Colonic mucosa (tissue), 4 donors: ENCODE results near the gene PDZRN3. TPM values are rescaled to one million over a fixed set of nuclear protein-coding genes. Genes with fewer than 3 reads are reported as not detected.

Source experiments
- DNase-seq: peaks from one replicate; pipeline ENCODE4 v3.0.0-alpha.2; 2020
- H3K27ac ChIP-seq: fragments of 200-600 bp; one replicate; pipeline ENCODE4 v1.8.0; 2021
- H3K27me3 ChIP-seq: fragments of 200-600 bp; one replicate; pipeline ENCODE4 v1.8.0; 2021
- H3K36me3 ChIP-seq: fragments of 200-600 bp; one replicate; pipeline ENCODE4 v1.8.0; 2021
- H3K4me1 ChIP-seq: fragments of 200-600 bp; one replicate; pipeline ENCODE4 v1.8.0; 2021; ENCODE audit warnings: mild to moderate bottlenecking
- H3K4me3 ChIP-seq: fragments of 200-600 bp; one replicate; pipeline ENCODE4 v1.8.0; 2021
- H3K9ac ChIP-seq, 2 donors: one replicate each; pipeline ENCODE4 v1.7.0; 2013; ENCODE audit warnings: control low read depth in 2 of 2, low read depth in 2 of 2, low read length in 2 of 2
- H3K9me3 ChIP-seq: fragments of 200-600 bp; one replicate; pipeline ENCODE4 v1.8.0; 2021
- CTCF ChIP-seq: fragments of 200-600 bp; IDR thresholded peaks from one replicate; pipeline ENCODE4 v1.8.0; 2022; ENCODE audit warnings: antibody characterized with exemption, mild to moderate bottlenecking
- intact Hi-C: fragments of 100-400 bp; cut with DNase I; formaldehyde crosslinking; loops from one replicate; pipeline ENCODE4 v1.14.1; 2022
- total RNA-seq, 2 donors: library from RNA; stranded (reverse); fragmentation: NEBNext Ultra II Directional in 1 of 2; extraction: Animal tissue kit (Norgen Biotek cat#: 25700) in 1 of 2; gene quantifications; one replicate each; pipeline ENCODE4 v1.2.1, GENCODE V29; 2021
- donor health status: healthy.
- donor health status: DM: no; HTN: no; CAD: no.
- donor health status: DM: no; HTN: no; CAD: no.

Gene PDZRN3
- total RNA-seq, 2 donors from 2014 or later = 13.6 to 19.1 TPM

- DNase-seq = no peak
- Histone ChIP-seq H3K36me3 (no peaks in the 10 kb centered on the region), H3K4me3 (no peak overlapping the region), H3K9ac (no peak overlapping the region), H3K4me1 (no peaks in the 10 kb centered on the region), H3K27ac (no peak overlapping the region), H3K9me3 (no peaks in the 10 kb centered on the region), H3K27me3 (no peaks in the 10 kb centered on the region)
- no peak for TF ChIP-seq CTCF
- intact Hi-C loops = no loop called here
Measured at GRCh38 chr3:73473181-73473897, 151.4 kb downstream of the PDZRN3 start.

GRCh38 chr3:73471986-73472787 lies 152.6 kb downstream of the PDZRN3 start:
- H3K9me3 ChIP-seq = no peaks in the 10 kb centered on the region
- H3K4me3 ChIP-seq = no peak overlapping the region
- intact Hi-C loops = no loop called here
- H3K36me3 ChIP-seq = no peaks in the 10 kb centered on the region
- no peak overlapping the region for H3K27ac ChIP-seq
- DNase-seq = no peak
- TF ChIP-seq CTCF = no peak
- H3K27me3 ChIP-seq = no peaks in the 10 kb centered on the region
- no peaks in the 10 kb centered on the region for H3K4me1 ChIP-seq
- no peak overlapping the region for H3K9ac ChIP-seq

- no peak overlapping the region for H3K4me3 ChIP-seq
- intact Hi-C loops = no loop called here
- no peaks in the 10 kb centered on the region for H3K4me1 ChIP-seq
- H3K9me3 ChIP-seq = no peaks in the 10 kb centered on the region
- DNase-seq = no peak
- H3K27ac ChIP-seq = no peak overlapping the region
- TF ChIP-seq CTCF = no peak
- no peak overlapping the region for H3K9ac ChIP-seq
- no peaks in the 10 kb centered on the region for H3K36me3 ChIP-seq
- no peaks in the 10 kb centered on the region for H3K27me3 ChIP-seq
Measured at GRCh38 chr3:73470860-73471259, 153.9 kb downstream of the PDZRN3 start.

GRCh38 chr3:73469331-73469730 lies 155.4 kb downstream of the PDZRN3 start:
- Histone ChIP-seq H3K9ac (no peak overlapping the region), H3K36me3 (no peaks in the 10 kb centered on the region), H3K4me1 (no peaks in the 10 kb centered on the region), H3K27me3 (no peaks in the 10 kb centered on the region), H3K4me3 (no peak overlapping the region), H3K27ac (no peak overlapping the region), H3K9me3 (no peaks in the 10 kb centered on the region)
- TF ChIP-seq CTCF = no peak
- DNase-seq = no peak
- intact Hi-C loops = no loop called here

GRCh38 chr3:73467211-73467610 lies 157.5 kb downstream of the PDZRN3 start:
- Histone ChIP-seq H3K4me1 (no peaks in the 10 kb centered on the region), H3K27ac (no peak overlapping the region), H3K4me3 (no peak overlapping the region), H3K9ac (no peak overlapping the region), H3K36me3 (no peaks in the 10 kb centered on the region), H3K27me3 (no peaks in the 10 kb centered on the region), H3K9me3 (no peaks in the 10 kb centered on the region)
- DNase-seq = no peak
- intact Hi-C loops = no loop called here
- no peak for TF ChIP-seq CTCF
